DMS 273 (cell line): ENCODE data around the gene C10orf105.
A peak's percentile ranks its signal among the peaks of the same experiment; 100 is the strongest.

Experiments used
- DNase-seq: peaks from one replicate; lab custom pipeline; 2025; ENCODE audit not compliant: unreplicated experiment; lab: John Stamatoyannopoulos, UW

Gene C10orf105

GRCh38 chr10:71737834-71738197, 18.2 kb upstream of the C10orf105 start:
- DNase-seq = peak; percentile 54

- DNase-seq = peak; percentile 88
Observed at GRCh38 chr10:71737001-71737833, 17.6 kb upstream of the C10orf105 start.

GRCh38 chr10:71736570-71736952, 17.0 kb upstream of the C10orf105 start:
- peak; percentile 71 for DNase-seq

GRCh38 chr10:71735709-71736569, 16.4 kb upstream of the C10orf105 start:
- no peak for DNase-seq

GRCh38 chr10:71734797-71735196, 15.2 kb upstream of the C10orf105 start:
- no peak for DNase-seq

GRCh38 chr10:71731791-71732190, 12.2 kb upstream of the C10orf105 start:
- DNase-seq = no peak

GRCh38 chr10:71729161-71729636, 9.6 kb upstream of the C10orf105 start:
- peak; percentile 49 for DNase-seq

- peak; percentile 86 for DNase-seq
Observed at GRCh38 chr10:71727738-71728737, 8.5 kb upstream of the C10orf105 start.

GRCh38 chr10:71727105-71727737, 7.6 kb upstream of the C10orf105 start:
- DNase-seq = no peak

- no peak for DNase-seq
Observed at GRCh38 chr10:71726580-71727104, 7.1 kb upstream of the C10orf105 start.

- DNase-seq = peak; percentile 68
Observed at GRCh38 chr10:71725998-71726579, 6.5 kb upstream of the C10orf105 start.

- DNase-seq = no peak
Observed at GRCh38 chr10:71725249-71725648, 5.7 kb upstream of the C10orf105 start.

GRCh38 chr10:71724539-71724938, 5.0 kb upstream of the C10orf105 start:
- DNase-seq = no peak

- DNase-seq = no peak
Observed at GRCh38 chr10:71723311-71723710, 3.7 kb upstream of the C10orf105 start.

- DNase-seq = no peak
Observed at GRCh38 chr10:71722849-71723248, 3.3 kb upstream of the C10orf105 start.

- DNase-seq = no peak
Observed at GRCh38 chr10:71721313-71721712, 1.7 kb upstream of the C10orf105 start.

GRCh38 chr10:71720288-71720687, 710 bp upstream of the C10orf105 start:
- peak; percentile 27 for DNase-seq

- no peak for DNase-seq
Observed at GRCh38 chr10:71719042-71719441, 536 bp downstream of the C10orf105 start.

GRCh38 chr10:71718165-71718698, 1.3 kb downstream of the C10orf105 start:
- no peak for DNase-seq
